GM13977 (cell line): ENCODE measurements around the gene ARHGEF33.

ENCODE experiments used
- DNase-seq: peaks from one replicate; pipeline ENCODE4 v3.0.0; 2012; ENCODE audit warnings: low spot score
- in situ Hi-C: fragments of 300-500 bp; cut with MboI; formaldehyde crosslinking; loops from one replicate; pipeline ENCODE4 v1.12.0; 2022; ENCODE audit warnings: low sequenced_read_pairs, low pct_unique_long_range_greater_than_20kb, mixed read lengths, inconsistent platforms; ENCODE audit not compliant: unreplicated experiment
- TF ChIP-seq, protein P1 (sequence below): IDR thresholded peaks from 2 replicates; pipeline ENCODE4 v1.5.1; 2012; ENCODE audit warnings: mild to moderate bottlenecking, control low read depth; ENCODE audit not compliant: insufficient read depth; ENCODE audit errors: extremely low read depth, missing control alignments

The ARHGEF33 gene

GRCh38 chr2:38887347-38887746 is 2.3 kb upstream of the ARHGEF33 start:
- in situ Hi-C loops, result no loop called here
- TF ChIP-seq, protein P1, sequence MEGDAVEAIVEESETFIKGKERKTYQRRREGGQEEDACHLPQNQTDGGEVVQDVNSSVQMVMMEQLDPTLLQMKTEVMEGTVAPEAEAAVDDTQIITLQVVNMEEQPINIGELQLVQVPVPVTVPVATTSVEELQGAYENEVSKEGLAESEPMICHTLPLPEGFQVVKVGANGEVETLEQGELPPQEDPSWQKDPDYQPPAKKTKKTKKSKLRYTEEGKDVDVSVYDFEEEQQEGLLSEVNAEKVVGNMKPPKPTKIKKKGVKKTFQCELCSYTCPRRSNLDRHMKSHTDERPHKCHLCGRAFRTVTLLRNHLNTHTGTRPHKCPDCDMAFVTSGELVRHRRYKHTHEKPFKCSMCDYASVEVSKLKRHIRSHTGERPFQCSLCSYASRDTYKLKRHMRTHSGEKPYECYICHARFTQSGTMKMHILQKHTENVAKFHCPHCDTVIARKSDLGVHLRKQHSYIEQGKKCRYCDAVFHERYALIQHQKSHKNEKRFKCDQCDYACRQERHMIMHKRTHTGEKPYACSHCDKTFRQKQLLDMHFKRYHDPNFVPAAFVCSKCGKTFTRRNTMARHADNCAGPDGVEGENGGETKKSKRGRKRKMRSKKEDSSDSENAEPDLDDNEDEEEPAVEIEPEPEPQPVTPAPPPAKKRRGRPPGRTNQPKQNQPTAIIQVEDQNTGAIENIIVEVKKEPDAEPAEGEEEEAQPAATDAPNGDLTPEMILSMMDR, result no peak
- DNase-seq, result no peak

GRCh38 chr2:38887902-38888554 is 1.6 kb upstream of the ARHGEF33 start:
- in situ Hi-C loops, result no loop called here
- TF ChIP-seq, protein P1, result no peak
- DNase-seq, result no peak

GRCh38 chr2:38889045-38889444 is 630 bp upstream of the ARHGEF33 start:
- no peak for DNase-seq
- TF ChIP-seq, protein P1, result no peak
- in situ Hi-C loops, result no loop called here

DNA sequence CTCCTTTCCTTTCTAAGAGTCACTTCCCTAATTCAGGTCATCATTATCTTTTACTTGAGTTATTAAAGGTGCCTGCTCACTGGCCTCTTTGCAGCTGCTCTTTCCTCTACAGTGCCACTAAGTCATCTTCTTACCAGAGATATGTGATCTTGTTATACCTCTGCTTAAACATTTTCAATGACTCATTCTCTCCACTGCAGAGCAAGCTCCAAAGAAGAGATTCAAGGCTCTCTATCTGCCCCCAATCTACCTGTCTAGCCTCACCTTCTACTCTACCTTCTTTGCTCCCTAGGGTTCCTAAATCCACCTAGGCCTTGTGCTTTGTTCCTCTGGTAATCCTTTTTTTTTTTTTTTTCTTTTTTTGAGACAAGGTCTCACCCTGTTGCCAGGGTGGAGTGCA is 3.1 kb downstream of the ARHGEF33 start:
- in situ Hi-C loops, result no loop called here
- TF ChIP-seq, protein P1, result no peak
- no peak for DNase-seq

DNA sequence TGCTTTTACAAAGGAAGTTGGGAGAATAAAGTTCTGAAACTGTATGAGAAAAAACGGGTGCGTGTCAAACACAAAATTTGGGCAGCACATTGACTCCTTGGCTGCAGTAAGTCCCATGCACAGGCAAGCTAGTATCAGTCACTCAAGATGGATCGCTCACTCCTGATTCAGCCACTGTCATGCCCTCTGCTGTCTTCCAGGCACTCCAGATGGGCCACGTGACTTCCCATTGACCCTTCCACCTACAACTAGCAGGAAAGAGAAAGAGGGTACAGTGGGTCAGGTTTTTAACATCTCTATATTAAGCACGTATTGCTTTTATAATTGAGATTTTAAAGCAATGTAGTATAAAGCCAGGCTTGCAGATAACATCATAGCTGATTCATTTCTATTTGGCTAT is 8.6 kb downstream of the ARHGEF33 start:
- DNase-seq, result no peak
- TF ChIP-seq, protein P1, result no peak
- in situ Hi-C loops, result no loop called here

- in situ Hi-C loops, result no loop called here
- no peak for DNase-seq
- TF ChIP-seq, protein P1, result no peak
Measured at GRCh38 chr2:38900726-38901125, 11.1 kb downstream of the ARHGEF33 start.
